ENCODE results near the gene GMPR2.

The GMPR2 gene

GRCh38 chr14:24264298-24264697, 31.6 kb downstream of the GMPR2 start:
- Histone ChIP-seq H3K4me3 (ENCODE audit: low read depth, low read length) (no peak overlapping the region), H3K36me3 (replicated peaks) (peaks cover 12% of the 10 kb centered on the region), H3K27me3 (replicated peaks) (no peaks in the 10 kb centered on the region), H3K27ac (no peak overlapping the region)
- DNase-seq, result no peak
- no peak for TF ChIP-seq CTCF (IDR thresholded peaks at IDR 0.05; ENCODE audit: low read depth, low read length, missing control alignments)
- in situ Hi-C loops (cut with HindIII; ENCODE audit: low pct_ligation_motif_present, low sequenced_read_pairs), result no loop called here

- Histone ChIP-seq H3K4me3 (ENCODE audit: low read depth, low read length) (no peak overlapping the region), H3K36me3 (replicated peaks) (peaks cover 12% of the 10 kb centered on the region), H3K27ac (no peak overlapping the region), H3K27me3 (replicated peaks) (no peaks in the 10 kb centered on the region)
- no peak for TF ChIP-seq CTCF (IDR thresholded peaks at IDR 0.05; ENCODE audit: low read depth, low read length, missing control alignments)
- DNase-seq, result no peak
- in situ Hi-C loops (cut with HindIII; ENCODE audit: low pct_ligation_motif_present, low sequenced_read_pairs), result no loop called here
These were observed 33.9 kb downstream of the GMPR2 start for GRCh38 chr14:24266344-24267244.

GRCh38 chr14:24267516-24267915, 34.8 kb downstream of the GMPR2 start:
- TF ChIP-seq CTCF (IDR thresholded peaks at IDR 0.05; ENCODE audit: low read depth, low read length, missing control alignments), result no peak
- H3K36me3 ChIP-seq (replicated peaks), result peaks cover 12% of the 10 kb centered on the region
- no peak for DNase-seq

GRCh38 chr14:24268225-24268624, 35.5 kb downstream of the GMPR2 start:
- no peak overlapping the region for H3K4me3 ChIP-seq (ENCODE audit: low read depth, low read length)
- H3K27ac ChIP-seq, result no peak overlapping the region
- TF ChIP-seq CTCF (IDR thresholded peaks at IDR 0.05; ENCODE audit: low read depth, low read length, missing control alignments), result no peak
- peaks cover 12% of the 10 kb centered on the region for H3K36me3 ChIP-seq (replicated peaks)
- no peaks in the 10 kb centered on the region for H3K27me3 ChIP-seq (replicated peaks)
- in situ Hi-C loops (cut with HindIII; ENCODE audit: low pct_ligation_motif_present, low sequenced_read_pairs), result no loop called here
- DNase-seq, result no peak

More at GRCh38 chr14:24267516-24267915, 34.8 kb downstream of the GMPR2 start:
- H3K4me3 ChIP-seq (ENCODE audit: low read depth, low read length), result no peak overlapping the region
- H3K27ac ChIP-seq, result no peak overlapping the region
- H3K27me3 ChIP-seq (replicated peaks), result no peaks in the 10 kb centered on the region
- in situ Hi-C loops (cut with HindIII; ENCODE audit: low pct_ligation_motif_present, low sequenced_read_pairs), result no loop called here

GRCh38 chr14:24269368-24269767, 36.6 kb downstream of the GMPR2 start:
- no peaks in the 10 kb centered on the region for H3K27me3 ChIP-seq (replicated peaks)
- peaks cover 12% of the 10 kb centered on the region for H3K36me3 ChIP-seq (replicated peaks)

More at GRCh38 chr14:24269368-24269767, 36.6 kb downstream of the GMPR2 start:
- DNase-seq, result no peak
- Histone ChIP-seq H3K4me3 (ENCODE audit: low read depth, low read length) (no peak overlapping the region), H3K27ac (no peak overlapping the region)
- in situ Hi-C loops (cut with HindIII; ENCODE audit: low pct_ligation_motif_present, low sequenced_read_pairs), result no loop called here
- no peak for TF ChIP-seq CTCF (IDR thresholded peaks at IDR 0.05; ENCODE audit: low read depth, low read length, missing control alignments)
